B cell (primary cell): Measurements from ENCODE around the gene ALOX5AP. TPM values are rescaled to one million over a fixed set of nuclear protein-coding genes. Genes with fewer than 3 reads are reported as not detected.

Experiments used
- ATAC-seq: fragments of 200-7000 bp; cut with Tn5 transposase; one replicate; pipeline ENCODE4 v1.10.0; 2021; ENCODE audit warnings: low read depth, mild to moderate bottlenecking, moderate number of reproducible peaks, moderate library complexity
- CTCF ChIA-PET: fragments of 350-600 bp; sonication (Branson Sonifier 250); formaldehyde crosslinking; loops from one replicate; lab custom pipeline; 2021; ENCODE audit warnings: antibody characterized with exemption, inconsistent platforms; lab: Charles Lee
- POLR2A ChIA-PET: fragments of 350-600 bp; sonication (Branson Sonifier 250); formaldehyde crosslinking; loops from one replicate; lab custom pipeline; 2021; ENCODE audit warnings: antibody characterized with exemption; lab: Charles Lee
- DNase-seq: peaks from one replicate; pipeline ENCODE4 v3.0.0; 2013
- H2AFZ ChIP-seq: 2 replicates; pipeline ENCODE4 v1.6.1; 2012; ENCODE audit warnings: mild to moderate bottlenecking, low read depth, low read length; ENCODE audit not compliant: insufficient read depth, poor library complexity, severe bottlenecking
- H3K27ac ChIP-seq, 2 donors: 1 replicate in 1 of 2; 2 replicates in 1 of 2; pipeline ENCODE4 v1.5.1; 2012 to 2013; ENCODE audit warnings: low read length in 2 of 2, mild to moderate bottlenecking in 2 of 2, moderate library complexity in 1 of 2
- H3K27me3 ChIP-seq, 4 experiments: fragments of 200-600 bp in 1 of 4; sonication (generic) in 1 of 4; replicated peaks in 1 of 4; 1 replicate in 2 of 4; 2 replicates in 2 of 4; pipeline versions ENCODE4 v1.6.1 to v1.7.0; 2013 to 2016; ENCODE audit warnings: low read length in 3 of 4, mild to moderate bottlenecking in 2 of 4, mixed read lengths in 1 of 4, moderate library complexity in 1 of 4; ENCODE audit not compliant: insufficient read depth in 4 of 4, control insufficient read depth in 3 of 4; ENCODE audit errors: control extremely low read depth in 1 of 4
- H3K36me3 ChIP-seq, 2 experiments: replicated peaks in 1 of 2; 1 replicate in 1 of 2; 2 replicates in 1 of 2; pipeline versions ENCODE4 v1.6.1 to v1.7.1; 2013; ENCODE audit warnings: low read length in 1 of 2; ENCODE audit not compliant: insufficient read depth in 2 of 2, control insufficient read depth in 1 of 2; ENCODE audit errors: control extremely low read depth in 1 of 2, extremely low read depth in 1 of 2
- H3K4me1 ChIP-seq, 2 donors: fragments of 200-600 bp in 1 of 2; sonication (generic) in 1 of 2; 1 replicate in 1 of 2; 2 replicates in 1 of 2; pipeline versions ENCODE4 v1.5.1 to v1.6.1; 2013 to 2017; ENCODE audit warnings: low read length in 2 of 2; ENCODE audit not compliant: control insufficient read depth in 2 of 2, insufficient read depth in 2 of 2
- H3K4me2 ChIP-seq: replicated peaks from 2 replicates; pipeline ENCODE3; 2012; ENCODE audit warnings: mild to moderate bottlenecking, low read depth, low read length; ENCODE audit not compliant: poor library complexity, severe bottlenecking
- H3K4me3 ChIP-seq, 5 experiments: fragments of 200-600 bp in 1 of 5; sonication (generic) in 1 of 5; 1 replicate in 3 of 5; 2 replicates in 2 of 5; pipeline versions ENCODE4 v1.5.1 to v1.7.0; 2011 to 2016; ENCODE audit warnings: low read length in 4 of 5, mild to moderate bottlenecking in 4 of 5, low read depth in 2 of 5, control low read depth in 1 of 5, moderate library complexity in 1 of 5; ENCODE audit not compliant: insufficient read depth in 1 of 5; ENCODE audit errors: control extremely low read depth in 1 of 5, extremely low read depth in 1 of 5
- H3K79me2 ChIP-seq: fragments of 200-600 bp; sonication (generic); one replicate; pipeline ENCODE4 v1.6.0; 2016; ENCODE audit warnings: low read length; ENCODE audit not compliant: control insufficient read depth, insufficient read depth
- H3K9ac ChIP-seq: fragments of 200-600 bp; sonication (generic); 2 replicates; pipeline ENCODE4 v1.6.1; 2017; ENCODE audit warnings: mild to moderate bottlenecking, low read length, moderate library complexity
- H3K9me3 ChIP-seq, 3 donors: one replicate each; pipeline versions ENCODE4 v1.6.1 to v1.7.1; 2013; ENCODE audit warnings: low read length in 2 of 3; ENCODE audit not compliant: control insufficient read depth in 2 of 3, insufficient read depth in 1 of 3; ENCODE audit errors: control extremely low read depth in 1 of 3
- H4K20me1 ChIP-seq: 2 replicates; pipeline ENCODE4 v1.6.0; 2012; ENCODE audit warnings: mild to moderate bottlenecking, low read length; ENCODE audit not compliant: insufficient read depth, control insufficient read depth, poor library complexity, severe bottlenecking
- H3K27ac Mint-ChIP-seq: one replicate; pipeline ENCODE4 v1.8.0; 2021; ENCODE audit warnings: mixed read lengths
- H3K27me3 Mint-ChIP-seq: one replicate; pipeline ENCODE4 v1.8.0; 2021; ENCODE audit warnings: mixed read lengths
- H3K4me1 Mint-ChIP-seq: one replicate; pipeline ENCODE4 v1.8.0; 2021; ENCODE audit warnings: mixed read lengths
- H3K4me3 Mint-ChIP-seq: one replicate; pipeline ENCODE4 v1.8.0; 2021; ENCODE audit warnings: mixed read lengths
- H3K9me3 Mint-ChIP-seq: one replicate; pipeline ENCODE4 v1.8.0; 2022; ENCODE audit warnings: mixed read lengths; ENCODE audit not compliant: insufficient read depth
- EZH2 ChIP-seq: IDR thresholded peaks from 2 replicates; pipeline ENCODE4 v1.6.1; 2012; ENCODE audit warnings: borderline replicate concordance, low read depth, mild to moderate bottlenecking, moderate library complexity, low read length; ENCODE audit not compliant: insufficient read depth, poor library complexity, severe bottlenecking
- WGBS: methylation state at CpG from one replicate; pipeline ENCODE4 v1.1.5; 2013; ENCODE audit warnings: missing lambda C conversion rate; ENCODE audit not compliant: insufficient coverage; 5-methylcytosine and 5-hydroxymethylcytosine counted together
- intact Hi-C: fragments of 100-400 bp; cut with micrococcal nuclease; formaldehyde crosslinking; loops from one replicate; pipeline ENCODE4 v1.10.0; 2022
- polyA plus RNA-seq: library from polyadenylated mRNA; depleted of rRNA; stranded (reverse); fragments of >200 nt; gene quantifications from 2 replicates; pipeline ENCODE4 v1.2.3, GENCODE V29; 2012
- total RNA-seq, 2 donors: library from RNA; stranded (reverse); fragments of 120-200 nt in 1 of 2; gene quantifications; 1 replicate in 1 of 2; 2 replicates in 1 of 2; pipeline versions ENCODE4 v1.2.3 to v1.2.4, GENCODE V29; 2013 to 2022
- TF ChIP-seq, protein P1 (sequence below): fragments of 200-600 bp; IDR thresholded peaks from one replicate; pipeline ENCODE4 v1.8.0; 2022; ENCODE audit warnings: antibody characterized with exemption, mild to moderate bottlenecking

ALOX5AP gene
- total and polyA plus RNA-seq, 2 donors (not counting 1 experiment from before 2014, with no cell fraction given), result 81.4 to 87.5 TPM

DNA sequence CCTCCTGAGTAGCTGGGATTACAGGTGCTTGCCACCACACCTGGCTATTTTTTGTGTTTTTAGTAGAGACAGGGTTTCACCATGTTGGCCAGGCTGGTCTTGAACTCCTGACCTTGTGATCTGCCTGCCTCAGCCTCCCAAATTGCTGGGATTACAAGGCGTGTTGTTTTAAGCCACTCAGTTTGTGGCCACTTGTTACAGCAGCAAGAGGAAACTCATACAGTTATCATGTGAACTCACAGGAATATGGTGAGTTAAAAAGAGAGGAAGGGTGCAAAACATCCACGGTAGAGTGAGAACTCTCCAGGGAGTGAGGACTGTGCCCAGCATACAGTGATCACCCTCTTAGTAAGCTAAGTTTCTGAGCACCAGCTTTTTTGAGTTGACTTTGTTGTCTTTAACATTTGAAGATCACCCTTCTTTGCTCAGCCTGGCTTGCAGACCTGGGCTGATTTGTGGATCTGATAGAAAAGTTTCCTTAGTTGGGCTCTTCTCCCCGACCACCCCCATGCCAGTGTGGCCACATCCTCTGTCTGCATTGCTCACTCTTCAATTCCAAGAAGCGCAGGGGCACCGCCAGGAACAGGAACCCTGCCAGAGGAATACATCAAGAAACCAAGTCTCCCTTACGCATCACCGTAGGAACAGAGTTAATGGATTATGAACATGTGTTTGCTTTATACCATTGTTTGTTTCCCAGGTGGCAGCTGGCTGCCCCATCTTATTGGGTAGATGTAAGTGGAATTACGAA is 16.0 kb downstream of the ALOX5AP start:
- POLR2A ChIA-PET, result no interaction called here
- Histone ChIP-seq H3K79me2 (peaks cover 19% of the 10 kb centered on the region), H3K27me3 (no peaks in the 10 kb centered on the region), H4K20me1 (peaks cover 17% of the 10 kb centered on the region), H3K9ac (no peak overlapping the region), H3K36me3 (peaks cover 13 to 83% of the 10 kb centered on the region in 2 experiments), H3K27ac (no peak overlapping the region), H2AFZ (no peak overlapping the region), H3K4me3 (no peak overlapping the region), H3K9me3 (no peaks in the 10 kb centered on the region), H3K4me2 (no peak overlapping the region), H3K4me1 (no peaks in the 10 kb centered on the region)
- ATAC-seq (no peak), DNase-seq (no peak)
- Mint-ChIP-seq H3K27me3 (no peaks in the 10 kb centered on the region), H3K9me3 (no peaks in the 10 kb centered on the region), H3K4me1 (no peaks in the 10 kb centered on the region), H3K4me3 (no peak overlapping the region), H3K27ac (no peak overlapping the region)
- 86% methylated on average over 6 of the region's 8 CpGs for WGBS
- TF ChIP-seq EZH2, result no peak
- TF ChIP-seq, protein P1, sequence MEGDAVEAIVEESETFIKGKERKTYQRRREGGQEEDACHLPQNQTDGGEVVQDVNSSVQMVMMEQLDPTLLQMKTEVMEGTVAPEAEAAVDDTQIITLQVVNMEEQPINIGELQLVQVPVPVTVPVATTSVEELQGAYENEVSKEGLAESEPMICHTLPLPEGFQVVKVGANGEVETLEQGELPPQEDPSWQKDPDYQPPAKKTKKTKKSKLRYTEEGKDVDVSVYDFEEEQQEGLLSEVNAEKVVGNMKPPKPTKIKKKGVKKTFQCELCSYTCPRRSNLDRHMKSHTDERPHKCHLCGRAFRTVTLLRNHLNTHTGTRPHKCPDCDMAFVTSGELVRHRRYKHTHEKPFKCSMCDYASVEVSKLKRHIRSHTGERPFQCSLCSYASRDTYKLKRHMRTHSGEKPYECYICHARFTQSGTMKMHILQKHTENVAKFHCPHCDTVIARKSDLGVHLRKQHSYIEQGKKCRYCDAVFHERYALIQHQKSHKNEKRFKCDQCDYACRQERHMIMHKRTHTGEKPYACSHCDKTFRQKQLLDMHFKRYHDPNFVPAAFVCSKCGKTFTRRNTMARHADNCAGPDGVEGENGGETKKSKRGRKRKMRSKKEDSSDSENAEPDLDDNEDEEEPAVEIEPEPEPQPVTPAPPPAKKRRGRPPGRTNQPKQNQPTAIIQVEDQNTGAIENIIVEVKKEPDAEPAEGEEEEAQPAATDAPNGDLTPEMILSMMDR, result no peak
- CTCF ChIA-PET, result interaction anchor here (0.8 kb wide), 1 partner anchor 23 kb away, joined by 3 read pairs; no protein-coding TSS in a partner anchor
- intact Hi-C loops, result no loop called here

DNA sequence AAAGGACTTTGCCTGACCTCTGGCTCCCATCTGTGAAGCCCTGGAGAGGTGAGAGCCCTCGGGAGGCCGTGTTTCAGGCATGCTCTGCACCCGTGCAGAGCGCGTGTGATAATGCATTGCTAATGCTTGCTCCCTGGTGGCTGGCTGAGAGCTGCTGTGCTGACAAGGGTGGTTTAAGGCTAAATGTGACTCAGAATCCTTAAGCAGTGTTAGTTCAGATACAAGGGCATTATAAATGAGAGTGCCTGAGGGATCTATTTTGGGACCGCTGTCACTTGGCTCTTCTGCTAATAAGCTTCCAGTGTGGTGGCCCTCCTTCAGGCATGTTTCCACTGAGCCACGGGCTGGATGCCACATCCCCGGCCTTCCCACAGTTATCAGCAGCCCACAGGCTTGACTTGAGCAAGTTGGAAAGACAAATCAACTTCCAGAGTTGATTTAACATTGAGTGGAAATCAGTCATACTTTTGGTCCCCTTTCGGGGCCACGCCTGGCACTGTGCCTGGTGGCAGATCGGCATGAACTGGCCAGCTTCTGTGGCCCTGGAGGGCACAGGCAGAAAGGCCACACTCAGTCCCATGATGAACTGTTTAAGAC is 17.0 kb downstream of the ALOX5AP start:
- no peak overlapping the region for H3K9ac ChIP-seq
- Mint-ChIP-seq H3K4me3 (no peak overlapping the region), H3K9me3 (no peaks in the 10 kb centered on the region), H3K27me3 (no peaks in the 10 kb centered on the region), H3K27ac (no peak overlapping the region), H3K4me1 (no peaks in the 10 kb centered on the region)
- TF ChIP-seq, protein P1, result no peak
- no peak for TF ChIP-seq EZH2
- ATAC-seq (no peak), DNase-seq (no peak)
- intact Hi-C loops, result no loop called here
- H4K20me1 ChIP-seq, result peaks cover 12% of the 10 kb centered on the region
- ChIA-PET CTCF (interaction anchor here (1.4 kb wide), 1 partner anchor 12 kb away, joined by 5 read pairs; no protein-coding TSS in a partner anchor), POLR2A (no interaction called here)
- no peak overlapping the region for H3K4me2 ChIP-seq
- H3K79me2 ChIP-seq, result peaks cover 15% of the 10 kb centered on the region
- H3K4me3 ChIP-seq, result no peak overlapping the region
- no peaks in the 10 kb centered on the region for H3K9me3 ChIP-seq
- H3K4me1 ChIP-seq, result no peaks in the 10 kb centered on the region
- H2AFZ ChIP-seq, result no peak overlapping the region
- peaks cover 13 to 81% of the 10 kb centered on the region in 2 experiments for H3K36me3 ChIP-seq
- no peaks in the 10 kb centered on the region for H3K27me3 ChIP-seq
- H3K27ac ChIP-seq, result no peak overlapping the region
- WGBS, result 97% methylated on average over 8 of the region's 11 CpGs
